ENCODE results near the gene SHMT1. TPM values are rescaled to one million over a fixed set of nuclear protein-coding genes. Genes with fewer than 3 reads are reported as not detected.
A peak's percentile ranks its signal among the peaks of the same experiment; 100 is the strongest.

Gene SHMT1
- total and polyA plus RNA-seq, 2 of the 4 experiments (the other 2 are of a cell fraction) = 7.5 to 8.1 TPM

DNA sequence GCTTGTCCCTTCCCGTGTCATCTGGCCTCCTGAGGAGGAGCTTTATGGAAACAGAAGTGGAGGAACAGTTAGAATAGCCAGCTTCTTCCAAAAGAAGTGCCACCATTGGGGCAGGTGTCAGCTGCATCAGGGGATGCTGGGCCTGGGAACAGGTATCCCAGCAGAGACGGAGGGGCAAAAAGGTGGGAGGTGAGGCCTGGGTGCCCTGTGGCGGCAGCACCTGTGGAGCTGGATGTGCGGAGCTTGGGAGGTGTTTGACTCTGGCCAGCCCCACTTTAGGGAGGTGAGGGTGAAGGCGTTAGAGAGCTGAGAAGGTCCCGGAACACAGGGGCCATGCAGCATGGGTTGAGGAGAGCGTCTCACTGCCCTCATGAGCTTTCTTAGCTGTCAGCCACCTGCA is 43.0 kb downstream of the SHMT1 start:
- CTCF ChIA-PET = no interaction called here
- no peak overlapping the region for H3K9ac ChIP-seq (ENCODE audit: low read depth, low read length)
- peaks cover 54% of the 10 kb centered on the region for H3K36me3 ChIP-seq (ENCODE audit: control insufficient read depth, insufficient read depth, low read length)

More for the DNA sequence above, 43.0 kb downstream of the SHMT1 start:
- Histone ChIP-seq H3K79me1 (ENCODE audit: low read depth in 1 of 2, low read length in 2 of 2) (peaks cover 29 to 87% of the 10 kb centered on the region in 2 experiments), H2BK15ac (ENCODE audit: low read depth, low read length) (no peak overlapping the region), H2BK120ac (ENCODE audit: low read depth, low read length) (no peak overlapping the region), H2AK9ac (replicated peaks; ENCODE audit: low read depth, low read length, poor library complexity) (peak overlapping the region; percentile 26), H3K56ac (ENCODE audit: extremely low read depth, insufficient read depth, low read length) (no peak overlapping the region), H2AFZ (replicated peaks; ENCODE audit: low read length, poor library complexity) (no peak overlapping the region), H3K27ac (ENCODE audit: insufficient read depth, low read length) (no peak overlapping the region), H4K20me1 (ENCODE audit: insufficient read depth, low read length) (peaks cover 54% of the 10 kb centered on the region), H3K14ac (replicated peaks; ENCODE audit: low read depth, low read length) (no peak overlapping the region), H3K27me3 (ENCODE audit: control insufficient read depth, insufficient read depth, low read length) (no peaks in the 10 kb centered on the region), H4K8ac (ENCODE audit: low read depth in 2 of 2, low read length in 2 of 2) (no peak overlapping the region), H2BK20ac (ENCODE audit: low read depth, low read length) (no peak overlapping the region), H3K9me1 (ENCODE audit: insufficient read depth, low read length) (peaks cover 18% of the 10 kb centered on the region; the same call in 1 of the 2 replicates), H3K18ac (ENCODE audit: low read depth, low read length) (no peak overlapping the region), H3K4me3 (ENCODE audit: insufficient read depth, low read depth, low read length) (no peak overlapping the region), H3K4me1 (ENCODE audit: control insufficient read depth, insufficient read depth, low read length) (peaks cover 10% of the 10 kb centered on the region; the same call in 1 of the 2 replicates), H2BK5ac (ENCODE audit: low read depth, low read length, poor library complexity, severe bottlenecking) (no peak overlapping the region), H3K23ac (ENCODE audit: low read depth, low read length) (no peak overlapping the region), H4K91ac (ENCODE audit: insufficient read depth, low read depth, low read length) (no peak overlapping the region), H4K5ac (ENCODE audit: low read depth, low read length) (no peak overlapping the region), H3K9me3 (ENCODE audit: control insufficient read depth, insufficient read depth, low read length) (no peaks in the 10 kb centered on the region), H2AK5ac (ENCODE audit: low read depth, low read length) (no peak overlapping the region), H3K4ac (ENCODE audit: low read depth, low read length) (no peak overlapping the region), H3K4me2 (ENCODE audit: low read depth, low read length) (no peak overlapping the region)
- dilution Hi-C loops (cut with HindIII; ENCODE audit: low sequenced_read_pairs, unreplicated experiment) = no loop called here
- POLR2A ChIA-PET (ENCODE audit: unreplicated experiment) = no interaction called here
- TF ChIP-seq, protein P1, sequence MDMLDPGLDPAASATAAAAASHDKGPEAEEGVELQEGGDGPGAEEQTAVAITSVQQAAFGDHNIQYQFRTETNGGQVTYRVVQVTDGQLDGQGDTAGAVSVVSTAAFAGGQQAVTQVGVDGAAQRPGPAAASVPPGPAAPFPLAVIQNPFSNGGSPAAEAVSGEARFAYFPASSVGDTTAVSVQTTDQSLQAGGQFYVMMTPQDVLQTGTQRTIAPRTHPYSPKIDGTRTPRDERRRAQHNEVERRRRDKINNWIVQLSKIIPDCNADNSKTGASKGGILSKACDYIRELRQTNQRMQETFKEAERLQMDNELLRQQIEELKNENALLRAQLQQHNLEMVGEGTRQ (IDR thresholded peaks at IDR 0.05; ENCODE audit: low read depth, low read length) = no peak
- TF ChIP-seq, protein P2, sequence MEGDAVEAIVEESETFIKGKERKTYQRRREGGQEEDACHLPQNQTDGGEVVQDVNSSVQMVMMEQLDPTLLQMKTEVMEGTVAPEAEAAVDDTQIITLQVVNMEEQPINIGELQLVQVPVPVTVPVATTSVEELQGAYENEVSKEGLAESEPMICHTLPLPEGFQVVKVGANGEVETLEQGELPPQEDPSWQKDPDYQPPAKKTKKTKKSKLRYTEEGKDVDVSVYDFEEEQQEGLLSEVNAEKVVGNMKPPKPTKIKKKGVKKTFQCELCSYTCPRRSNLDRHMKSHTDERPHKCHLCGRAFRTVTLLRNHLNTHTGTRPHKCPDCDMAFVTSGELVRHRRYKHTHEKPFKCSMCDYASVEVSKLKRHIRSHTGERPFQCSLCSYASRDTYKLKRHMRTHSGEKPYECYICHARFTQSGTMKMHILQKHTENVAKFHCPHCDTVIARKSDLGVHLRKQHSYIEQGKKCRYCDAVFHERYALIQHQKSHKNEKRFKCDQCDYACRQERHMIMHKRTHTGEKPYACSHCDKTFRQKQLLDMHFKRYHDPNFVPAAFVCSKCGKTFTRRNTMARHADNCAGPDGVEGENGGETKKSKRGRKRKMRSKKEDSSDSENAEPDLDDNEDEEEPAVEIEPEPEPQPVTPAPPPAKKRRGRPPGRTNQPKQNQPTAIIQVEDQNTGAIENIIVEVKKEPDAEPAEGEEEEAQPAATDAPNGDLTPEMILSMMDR (conservative IDR thresholded peaks at IDR 0.05; ENCODE audit: low read depth, low read length) = no peak
- TF ChIP-seq RAD21 (IDR thresholded peaks at IDR 0.05; ENCODE audit: low read length) (no peak), RCOR1 (IDR thresholded peaks at IDR 0.05; ENCODE audit: insufficient replicate concordance, low read length) (no peak), CHD1 (IDR thresholded peaks at IDR 0.05; ENCODE audit: low read depth, low read length) (no peak), RFX5 (IDR thresholded peaks at IDR 0.05; ENCODE audit: low read depth, low read length) (no peak), MAZ (IDR thresholded peaks at IDR 0.05; ENCODE audit: borderline replicate concordance, low read depth, low read length) (no peak), CEBPB (IDR thresholded peaks at IDR 0.05; ENCODE audit: low read depth, low read length) (no peak), BHLHE40 (IDR thresholded peaks at IDR 0.05; ENCODE audit: low read depth, low read length) (no peak), MXI1 (IDR thresholded peaks at IDR 0.05; ENCODE audit: borderline replicate concordance, low read depth, low read length) (no peak), NFE2L2 (IDR thresholded peaks at IDR 0.05; ENCODE audit: low read depth, low read length) (no peak), SMC3 (IDR thresholded peaks at IDR 0.05; ENCODE audit: low read depth, low read length) (no peak), FOS (IDR thresholded peaks at IDR 0.05; ENCODE audit: low read depth, low read length) (no peak)
- BruUV-seq (replicated peaks) = no TSS peak
- no peak for DNase-seq
- 92% methylated on average over 4 of the region's 7 CpGs; no CpG with 5 or more reads in 1 of the 2 experiments for WGBS, 2 experiments (ENCODE audit: extremely low coverage in 2 of 2, insufficient read length in 1 of 2)
- intact Hi-C loops (cut with micrococcal nuclease) = no loop called here
- ATAC-seq (ENCODE audit: low read depth) = no peak
- in situ Hi-C loops (cut with MboI; ENCODE audit: low sequenced_read_pairs) = no loop called here

Data from IMR-90 (cell line).